Measurements from ENCODE around the gene SCAMP4.

SCAMP4 gene

GRCh38 chr19:1953441-1954094 lies 48.4 kb downstream of the SCAMP4 start:
- peak overlapping the region in 1 of 2 donors; percentile 41 for H3K4me3 ChIP-seq (ENCODE audit: low read length in 2 of 2)
- peak overlapping the region; percentile 30 for H3K9ac ChIP-seq (ENCODE audit: low read depth, low read length, poor library complexity)
- H4K8ac ChIP-seq (ENCODE audit: low read depth, low read length), result no peak overlapping the region
- no peaks in the 10 kb centered on the region for H3K27me3 ChIP-seq (ENCODE audit: control insufficient read depth in 3 of 3, insufficient read depth in 3 of 3, low read depth in 1 of 3, low read length in 3 of 3)
- peaks cover 16 to 54% of the 10 kb centered on the region in 2 donors for H3K36me3 ChIP-seq (replicated peaks in 1 of 2; ENCODE audit: control insufficient read depth in 2 of 2, insufficient read depth in 2 of 2, low read length in 2 of 2)
- H3K4me1 ChIP-seq (ENCODE audit: control insufficient read depth in 2 of 2, insufficient read depth in 1 of 2, low read depth in 1 of 2, low read length in 2 of 2), result peaks cover 0 to 10% of the 10 kb centered on the region in 2 donors
- H3K14ac ChIP-seq (ENCODE audit: low read length), result no peak overlapping the region
- H2BK12ac ChIP-seq (ENCODE audit: low read length), result no peak overlapping the region
- H3K4ac ChIP-seq (ENCODE audit: low read length), result no peak overlapping the region
- no peak overlapping the region for H2AK5ac ChIP-seq (ENCODE audit: low read depth, low read length)
- peaks cover 3 to 8% of the 10 kb centered on the region in 2 donors for H3K9me3 ChIP-seq (replicated peaks in 1 of 2; ENCODE audit: control insufficient read depth in 2 of 2, insufficient read depth in 1 of 2, low read depth in 1 of 2, low read length in 2 of 2)
- no peak overlapping the region for H2BK15ac ChIP-seq (ENCODE audit: low read length)
- no peak overlapping the region for H3K4me2 ChIP-seq (ENCODE audit: insufficient read depth, low read length, poor library complexity, severe bottlenecking)
- no peak overlapping the region for H2BK120ac ChIP-seq (ENCODE audit: low read depth, low read length)
- peaks cover 60% of the 10 kb centered on the region for H3K79me1 ChIP-seq (ENCODE audit: low read depth, low read length)
- no peak overlapping the region for H2BK5ac ChIP-seq (ENCODE audit: low read length)
- no peak overlapping the region for H3K18ac ChIP-seq (ENCODE audit: low read length)
- no peak for DNase-seq (ENCODE audit: low spot score)
- no peak overlapping the region for H2AFZ ChIP-seq (ENCODE audit: low read length)
- no peak overlapping the region for H3K27ac ChIP-seq (replicated peaks; ENCODE audit: low read length)
- WGBS, 2 donors (ENCODE audit: extremely low coverage in 2 of 2, insufficient read length in 2 of 2, insufficient replicate concordance in 1 of 2), result no CpG with 5 or more reads among the region's 32 CpGs
- H3K23ac ChIP-seq (ENCODE audit: low read depth, low read length, poor library complexity), result peak overlapping the region; percentile 89
- H4K91ac ChIP-seq (ENCODE audit: low read depth, low read length, poor library complexity), result no peak overlapping the region

- Histone ChIP-seq H3K27me3 (ENCODE audit: control insufficient read depth in 3 of 3, insufficient read depth in 3 of 3, low read depth in 1 of 3, low read length in 3 of 3) (no peaks in the 10 kb centered on the region), H3K27ac (replicated peaks; ENCODE audit: low read length) (no peak overlapping the region), H2BK120ac (ENCODE audit: low read depth, low read length) (no peak overlapping the region), H3K4ac (ENCODE audit: low read length) (no peak overlapping the region), H3K4me3 (ENCODE audit: low read length in 2 of 2) (no peak overlapping the region), H3K14ac (ENCODE audit: low read length) (peak overlapping the region; percentile 71), H3K4me1 (ENCODE audit: control insufficient read depth in 2 of 2, insufficient read depth in 1 of 2, low read depth in 1 of 2, low read length in 2 of 2) (peaks cover 0 to 10% of the 10 kb centered on the region in 2 donors), H3K23ac (ENCODE audit: low read depth, low read length, poor library complexity) (peak overlapping the region; percentile 89), H4K8ac (ENCODE audit: low read depth, low read length) (peak overlapping the region; percentile 65), H3K18ac (ENCODE audit: low read length) (peak overlapping the region; percentile 76), H2BK5ac (ENCODE audit: low read length) (peak overlapping the region; percentile 13), H2AK5ac (ENCODE audit: low read depth, low read length) (no peak overlapping the region), H3K79me1 (ENCODE audit: low read depth, low read length) (peaks cover 58% of the 10 kb centered on the region), H2BK12ac (ENCODE audit: low read length) (no peak overlapping the region), H3K9ac (ENCODE audit: low read depth, low read length, poor library complexity) (no peak overlapping the region), H3K36me3 (replicated peaks in 1 of 2; ENCODE audit: control insufficient read depth in 2 of 2, insufficient read depth in 2 of 2, low read length in 2 of 2) (peaks cover 12 to 44% of the 10 kb centered on the region in 2 donors), H2AFZ (ENCODE audit: low read length) (no peak overlapping the region), H3K9me3 (replicated peaks in 1 of 2; ENCODE audit: control insufficient read depth in 2 of 2, insufficient read depth in 1 of 2, low read depth in 1 of 2, low read length in 2 of 2) (peaks cover 3% of the 10 kb centered on the region in 2 donors), H3K4me2 (ENCODE audit: insufficient read depth, low read length, poor library complexity, severe bottlenecking) (no peak overlapping the region), H4K91ac (ENCODE audit: low read depth, low read length, poor library complexity) (no peak overlapping the region), H2BK15ac (ENCODE audit: low read length) (no peak overlapping the region)
- DNase-seq (ENCODE audit: low spot score), result no peak
- no CpG with 5 or more reads among the region's 15 CpGs for WGBS, 2 donors (ENCODE audit: extremely low coverage in 2 of 2, insufficient read length in 2 of 2, insufficient replicate concordance in 1 of 2)
These were observed 49.3 kb downstream of the SCAMP4 start for GRCh38 chr19:1954532-1954933.

GRCh38 chr19:1955171-1956121 lies 50.2 kb downstream of the SCAMP4 start:
- no peaks in the 10 kb centered on the region for H3K27me3 ChIP-seq (ENCODE audit: control insufficient read depth in 3 of 3, insufficient read depth in 3 of 3, low read depth in 1 of 3, low read length in 3 of 3)
- DNase-seq (ENCODE audit: low spot score), result no peak
- peaks cover 7 to 42% of the 10 kb centered on the region in 2 donors for H3K36me3 ChIP-seq (replicated peaks in 1 of 2; ENCODE audit: control insufficient read depth in 2 of 2, insufficient read depth in 2 of 2, low read length in 2 of 2)
- H4K8ac ChIP-seq (ENCODE audit: low read depth, low read length), result no peak overlapping the region
- H3K79me1 ChIP-seq (ENCODE audit: low read depth, low read length), result peaks cover 61% of the 10 kb centered on the region
- H3K18ac ChIP-seq (ENCODE audit: low read length), result peak overlapping the region; percentile 23
- H3K9me3 ChIP-seq (replicated peaks in 1 of 2; ENCODE audit: control insufficient read depth in 2 of 2, insufficient read depth in 1 of 2, low read depth in 1 of 2, low read length in 2 of 2), result no peaks in the 10 kb centered on the region
- H3K4me2 ChIP-seq (ENCODE audit: insufficient read depth, low read length, poor library complexity, severe bottlenecking), result peak overlapping the region; percentile 2
- H3K9ac ChIP-seq (ENCODE audit: low read depth, low read length, poor library complexity), result no peak overlapping the region
- H2BK15ac ChIP-seq (ENCODE audit: low read length), result no peak overlapping the region
- H3K4me1 ChIP-seq (ENCODE audit: control insufficient read depth in 2 of 2, insufficient read depth in 1 of 2, low read depth in 1 of 2, low read length in 2 of 2), result peaks cover 0 to 10% of the 10 kb centered on the region in 2 donors
- no peak overlapping the region for H2BK120ac ChIP-seq (ENCODE audit: low read depth, low read length)
- H2AFZ ChIP-seq (ENCODE audit: low read length), result no peak overlapping the region
- no peak overlapping the region for H3K4ac ChIP-seq (ENCODE audit: low read length)
- no peak overlapping the region for H3K27ac ChIP-seq (replicated peaks; ENCODE audit: low read length)
- H2BK12ac ChIP-seq (ENCODE audit: low read length), result no peak overlapping the region
- peak overlapping the region; percentile 80 for H3K23ac ChIP-seq (ENCODE audit: low read depth, low read length, poor library complexity)
- no peak overlapping the region for H2AK5ac ChIP-seq (ENCODE audit: low read depth, low read length)
- H3K14ac ChIP-seq (ENCODE audit: low read length), result peak overlapping the region; percentile 75
- no peak overlapping the region for H2BK5ac ChIP-seq (ENCODE audit: low read length)
- no peak overlapping the region for H3K4me3 ChIP-seq (ENCODE audit: low read length in 2 of 2)
- H4K91ac ChIP-seq (ENCODE audit: low read depth, low read length, poor library complexity), result no peak overlapping the region
- no CpG with 5 or more reads among the region's 51 CpGs for WGBS, 2 donors (ENCODE audit: extremely low coverage in 2 of 2, insufficient read length in 2 of 2, insufficient replicate concordance in 1 of 2)

GRCh38 chr19:1956122-1956494 lies 50.9 kb downstream of the SCAMP4 start:
- Histone ChIP-seq H3K4ac (ENCODE audit: low read length) (no peak overlapping the region), H2BK12ac (ENCODE audit: low read length) (no peak overlapping the region), H3K9ac (ENCODE audit: low read depth, low read length, poor library complexity) (no peak overlapping the region), H3K18ac (ENCODE audit: low read length) (no peak overlapping the region), H2BK15ac (ENCODE audit: low read length) (no peak overlapping the region), H3K4me3 (ENCODE audit: low read length in 2 of 2) (no peak overlapping the region), H3K14ac (ENCODE audit: low read length) (no peak overlapping the region), H2AFZ (ENCODE audit: low read length) (no peak overlapping the region), H4K91ac (ENCODE audit: low read depth, low read length, poor library complexity) (no peak overlapping the region), H3K27ac (replicated peaks; ENCODE audit: low read length) (no peak overlapping the region), H2BK120ac (ENCODE audit: low read depth, low read length) (no peak overlapping the region), H3K36me3 (replicated peaks in 1 of 2; ENCODE audit: control insufficient read depth in 2 of 2, insufficient read depth in 2 of 2, low read length in 2 of 2) (peaks cover 7 to 44% of the 10 kb centered on the region in 2 donors), H3K79me1 (ENCODE audit: low read depth, low read length) (peaks cover 60% of the 10 kb centered on the region), H4K8ac (ENCODE audit: low read depth, low read length) (no peak overlapping the region), H3K4me1 (ENCODE audit: control insufficient read depth in 2 of 2, insufficient read depth in 1 of 2, low read depth in 1 of 2, low read length in 2 of 2) (peaks cover 0 to 10% of the 10 kb centered on the region in 2 donors), H2AK5ac (ENCODE audit: low read depth, low read length) (no peak overlapping the region), H3K27me3 (ENCODE audit: control insufficient read depth in 3 of 3, insufficient read depth in 3 of 3, low read depth in 1 of 3, low read length in 3 of 3) (no peaks in the 10 kb centered on the region), H3K23ac (ENCODE audit: low read depth, low read length, poor library complexity) (no peak overlapping the region), H3K4me2 (ENCODE audit: insufficient read depth, low read length, poor library complexity, severe bottlenecking) (no peak overlapping the region), H3K9me3 (replicated peaks in 1 of 2; ENCODE audit: control insufficient read depth in 2 of 2, insufficient read depth in 1 of 2, low read depth in 1 of 2, low read length in 2 of 2) (no peaks in the 10 kb centered on the region), H2BK5ac (ENCODE audit: low read length) (no peak overlapping the region)
- WGBS, 2 donors (ENCODE audit: extremely low coverage in 2 of 2, insufficient read length in 2 of 2, insufficient replicate concordance in 1 of 2), result no CpG with 5 or more reads among the region's 12 CpGs
- no peak for DNase-seq (ENCODE audit: low spot score)

Data from neuronal stem cell (in vitro differentiated cells).